Stimulated activated CD8-positive, alpha-beta memory T cell treated with anti-CD3 and anti-CD28 coated beads, Interleukin-12 subunit alpha, Interleukin-12 subunit beta, amount 100 ng/mL, for 1 hour (primary cell): ENCODE data around the gene SLC9A3.

Experiments used
- DNase-seq: peaks from one replicate; pipeline ENCODE4 v3.0.0-alpha.2; 2020; ENCODE audit warnings: low read depth

SLC9A3 gene

DNA sequence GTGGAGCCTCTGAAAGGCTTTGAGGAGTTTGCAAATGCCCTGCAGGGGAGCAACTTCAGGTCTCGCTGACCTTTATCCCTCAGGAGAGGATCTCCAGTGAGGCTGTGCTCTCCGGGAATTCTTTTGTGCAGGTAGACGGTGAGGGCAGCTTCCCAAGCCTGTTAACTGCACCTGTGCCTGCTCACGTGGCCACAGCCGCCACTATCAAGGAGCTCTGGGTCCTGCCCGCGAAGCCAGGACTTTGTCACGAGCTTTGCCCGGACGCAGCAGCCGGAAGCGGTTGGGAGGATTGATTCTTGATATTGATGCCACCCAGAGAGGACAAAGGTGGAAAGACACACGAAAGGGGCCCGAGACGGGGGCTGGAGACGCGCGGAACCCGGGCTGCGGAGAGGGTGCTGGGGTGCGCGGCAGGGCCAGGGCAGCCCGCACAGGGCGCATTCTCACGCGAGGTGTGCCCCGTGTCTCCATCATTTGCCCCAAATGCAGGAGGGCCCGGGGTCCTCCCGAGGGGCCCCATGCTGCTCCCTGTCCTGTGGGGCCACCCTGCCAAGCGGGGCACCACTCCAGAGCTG, 18.2 kb downstream of the SLC9A3 start:
- DNase-seq, result no peak

DNA sequence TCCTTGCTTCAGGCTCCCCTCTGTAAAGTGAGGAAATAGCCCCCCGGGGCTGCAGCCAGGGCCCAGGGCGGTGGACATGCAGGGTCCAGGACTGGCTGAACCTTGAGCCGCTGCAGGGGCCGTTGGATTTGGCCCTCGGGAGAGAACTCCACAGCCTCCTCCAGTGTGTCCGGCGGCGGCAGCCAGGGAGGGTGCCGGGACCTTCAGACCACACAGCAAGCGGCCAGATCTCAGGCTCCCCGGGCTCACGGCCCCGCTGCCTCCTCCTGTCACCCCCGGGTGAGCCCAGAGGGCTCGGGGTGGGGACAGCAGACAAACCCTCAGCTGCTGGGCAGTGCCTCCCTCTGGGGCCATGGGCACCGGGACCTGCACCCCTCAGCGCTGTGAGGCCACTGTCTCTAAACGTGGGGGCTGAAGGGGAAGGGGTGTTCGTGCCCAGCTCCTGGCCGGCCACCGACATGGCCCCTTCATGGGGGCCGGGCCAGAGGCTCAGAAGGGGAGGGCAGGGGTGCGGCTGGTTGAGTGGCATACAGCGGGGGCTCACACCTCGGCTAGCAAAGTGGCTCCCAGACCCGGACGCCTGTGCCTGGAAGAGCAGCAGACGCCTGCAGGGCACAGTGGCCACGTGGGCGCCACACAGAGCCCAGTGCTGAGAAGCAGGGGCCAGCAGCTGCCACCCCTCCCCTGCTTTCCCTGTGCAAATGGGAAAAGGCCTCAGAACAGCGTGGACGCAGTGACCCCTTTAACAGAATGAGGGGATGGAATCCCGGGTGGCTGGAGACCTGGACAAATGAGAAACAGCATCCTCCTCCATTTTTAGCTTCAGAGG, 19.7 kb downstream of the SLC9A3 start:
- no peak for DNase-seq

DNA sequence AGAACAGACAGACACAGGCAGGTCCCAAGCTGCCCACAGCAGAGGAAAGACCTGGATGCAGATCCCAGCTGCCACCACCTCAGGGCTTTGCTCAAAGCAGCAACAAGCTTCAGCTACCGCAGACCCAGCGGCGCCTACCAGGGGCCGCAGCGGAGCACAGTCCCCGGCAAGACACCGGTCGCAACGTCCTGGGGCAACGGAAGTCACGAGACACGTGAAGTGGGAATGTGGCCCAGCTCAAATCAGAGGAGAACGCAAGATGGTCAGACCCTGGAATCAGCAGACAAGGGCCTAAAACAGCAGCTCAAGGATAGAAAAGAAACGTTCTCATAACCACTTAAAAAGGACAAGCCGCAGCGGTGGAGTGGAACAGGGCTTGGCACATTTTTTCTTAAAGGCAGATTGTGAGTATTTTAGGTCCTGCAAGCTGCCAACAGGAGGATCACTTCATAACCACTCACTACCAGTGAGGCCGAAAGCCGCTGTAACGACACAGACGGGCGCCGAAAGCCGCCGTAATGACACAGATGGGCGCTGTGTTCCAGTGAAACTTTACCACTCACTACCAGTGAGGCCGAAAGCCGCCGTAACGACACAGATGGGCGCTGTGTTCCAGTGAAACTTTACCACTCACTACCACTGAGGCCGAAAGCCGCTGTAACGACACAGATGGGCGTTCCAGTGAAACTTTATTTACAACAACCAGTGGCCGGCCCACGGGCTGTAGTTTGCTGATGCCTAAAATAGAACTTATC, 21.7 kb downstream of the SLC9A3 start:
- no peak for DNase-seq

DNA sequence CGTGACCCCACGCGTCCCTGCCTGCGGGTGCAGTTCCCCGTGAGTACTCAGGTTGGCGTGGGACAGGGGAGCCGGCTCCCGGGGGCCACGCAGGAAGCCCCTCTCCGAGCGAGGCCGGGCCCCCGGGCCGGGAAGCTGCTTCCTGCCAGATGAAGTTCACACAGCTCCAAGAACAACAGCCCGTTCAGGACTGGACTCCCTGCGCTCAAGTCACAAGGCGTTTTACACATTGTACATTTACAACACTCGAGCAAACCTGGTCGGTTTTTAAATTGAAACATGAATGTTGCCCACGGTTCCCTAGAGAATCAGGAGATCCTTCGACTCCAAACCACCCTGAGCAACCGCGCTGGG, 22.4 kb downstream of the SLC9A3 start:
- no peak for DNase-seq

DNA sequence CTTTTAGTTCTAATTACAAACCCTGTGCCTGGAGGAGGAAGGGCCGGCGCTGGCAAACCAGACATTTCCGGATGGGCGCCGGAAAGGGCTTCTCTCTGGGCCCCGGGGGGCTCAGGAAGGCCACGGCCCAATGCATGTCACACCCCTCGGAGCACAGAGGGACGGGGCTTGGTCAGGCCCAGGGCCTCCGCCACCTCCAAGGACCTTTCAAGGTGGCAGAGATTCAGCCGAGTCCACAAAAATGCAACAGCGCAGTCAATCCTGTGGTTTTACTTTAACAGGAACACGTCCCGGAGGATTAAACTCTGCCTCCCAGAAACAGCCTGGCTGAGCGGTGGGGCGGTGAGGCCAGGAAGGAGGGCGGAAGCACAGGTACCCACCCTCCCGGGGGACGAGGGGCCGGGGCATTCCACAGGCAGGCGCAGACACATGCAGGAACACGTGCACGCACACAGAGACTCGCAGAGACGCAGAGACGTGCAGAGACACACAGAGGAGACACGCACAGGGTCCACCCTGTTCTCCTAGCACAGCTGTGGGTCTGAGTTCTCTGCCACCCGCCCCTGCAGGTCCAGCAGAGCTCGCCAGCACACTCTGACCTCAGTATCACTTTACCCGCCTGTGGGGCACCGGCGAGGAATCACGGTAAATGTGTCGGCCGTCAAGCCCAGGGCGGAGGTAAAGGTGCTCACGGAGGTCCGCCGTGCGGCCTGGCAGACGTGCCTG, 23.0 kb downstream of the SLC9A3 start:
- no peak for DNase-seq

DNA sequence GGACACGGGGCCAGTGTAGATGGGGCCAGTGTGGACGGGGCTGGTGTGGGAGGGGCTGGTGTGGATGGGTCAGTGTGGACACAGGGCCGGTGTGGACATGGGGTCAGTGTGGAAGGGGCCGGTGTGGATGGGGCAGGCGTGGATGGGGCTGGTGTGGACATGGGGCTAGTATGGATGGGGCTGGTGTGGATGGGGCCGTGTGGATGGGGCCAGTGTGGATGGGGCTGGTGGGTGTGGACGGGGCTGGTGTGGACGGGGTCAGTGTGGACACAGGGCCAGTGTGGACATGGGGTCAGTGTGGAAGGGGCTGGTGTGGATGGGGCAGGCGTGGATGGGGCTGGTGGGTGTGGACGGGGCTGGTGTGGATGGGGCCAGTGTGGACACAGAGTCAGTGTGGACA, 23.8 kb downstream of the SLC9A3 start:
- no peak for DNase-seq

DNA sequence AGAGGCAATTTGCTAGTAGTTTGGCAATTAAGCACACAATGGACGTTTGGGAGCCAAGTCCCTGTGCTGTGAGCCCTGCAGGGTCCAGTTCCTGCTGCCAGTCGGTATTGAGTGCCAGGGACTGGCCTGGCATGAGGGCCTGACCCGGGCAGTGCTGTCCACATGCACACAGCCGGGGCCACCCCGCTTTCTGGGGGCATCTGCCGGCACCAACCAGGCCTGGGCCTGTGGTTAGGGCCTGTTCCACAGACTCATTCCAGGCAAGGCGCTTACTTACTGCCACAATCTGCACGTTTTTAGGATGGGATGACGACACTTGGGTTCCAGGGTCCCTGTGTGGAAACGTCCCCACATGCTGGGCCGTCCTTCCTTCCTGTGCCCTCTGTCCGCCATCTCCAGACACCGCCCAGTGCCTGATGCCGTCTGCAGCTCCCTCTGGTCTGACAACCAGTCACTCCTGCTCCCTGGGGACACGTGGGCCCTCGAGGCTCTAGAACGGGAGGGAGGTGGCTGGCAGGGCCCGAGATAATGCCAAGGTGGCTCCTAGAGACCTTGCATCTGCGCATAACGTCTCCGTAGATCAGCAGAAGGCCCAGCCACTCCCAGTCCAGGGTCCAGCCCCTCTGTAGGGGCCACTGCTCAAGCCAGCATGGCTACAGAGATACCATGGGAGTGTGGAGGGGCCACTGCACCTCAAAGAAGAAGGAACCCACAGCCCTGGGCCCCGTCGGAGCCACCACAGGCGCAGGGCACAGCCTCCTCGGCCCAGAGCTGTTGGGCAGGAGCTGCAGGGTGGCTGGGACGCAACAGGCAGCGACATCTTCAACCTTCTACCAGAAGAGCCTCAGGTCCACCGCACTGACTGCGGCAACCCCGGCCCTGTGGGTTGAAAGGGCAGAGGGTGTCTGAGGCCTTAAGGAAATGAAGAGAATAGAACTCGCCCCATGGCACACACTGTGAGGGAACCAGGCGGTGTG, 24.7 kb downstream of the SLC9A3 start:
- no peak for DNase-seq

DNA sequence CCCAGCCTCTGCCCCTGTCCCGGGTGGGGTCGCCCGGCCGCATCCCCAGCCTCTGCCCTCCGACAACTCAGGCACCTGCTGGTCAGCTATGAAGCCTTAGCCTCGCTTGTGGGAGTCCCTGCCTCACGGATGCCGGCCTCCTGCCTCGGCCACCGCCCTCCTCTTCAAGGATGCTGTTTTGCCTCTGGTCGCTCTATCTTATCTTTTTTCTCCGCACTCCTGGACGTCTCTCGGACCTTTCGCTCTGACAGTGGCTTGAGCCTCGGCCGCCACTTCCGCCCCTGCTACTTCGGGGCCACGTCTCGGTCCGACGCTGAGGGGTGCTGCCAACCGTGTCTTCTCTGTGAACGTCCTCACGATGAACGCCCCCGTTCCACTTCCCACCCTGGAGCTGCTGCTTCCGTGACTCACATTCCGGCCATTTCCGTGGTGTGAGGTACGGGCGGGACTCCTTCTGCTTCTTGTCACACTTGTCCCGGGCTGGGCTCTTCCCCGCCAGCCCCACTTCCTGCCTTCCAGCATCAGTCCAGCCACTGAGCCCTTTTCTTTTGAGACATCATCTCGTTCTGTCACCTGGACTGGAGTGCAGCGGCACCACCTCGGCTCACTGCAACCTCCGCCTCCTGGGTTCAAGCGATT, 26.3 kb downstream of the SLC9A3 start:
- no peak for DNase-seq

DNA sequence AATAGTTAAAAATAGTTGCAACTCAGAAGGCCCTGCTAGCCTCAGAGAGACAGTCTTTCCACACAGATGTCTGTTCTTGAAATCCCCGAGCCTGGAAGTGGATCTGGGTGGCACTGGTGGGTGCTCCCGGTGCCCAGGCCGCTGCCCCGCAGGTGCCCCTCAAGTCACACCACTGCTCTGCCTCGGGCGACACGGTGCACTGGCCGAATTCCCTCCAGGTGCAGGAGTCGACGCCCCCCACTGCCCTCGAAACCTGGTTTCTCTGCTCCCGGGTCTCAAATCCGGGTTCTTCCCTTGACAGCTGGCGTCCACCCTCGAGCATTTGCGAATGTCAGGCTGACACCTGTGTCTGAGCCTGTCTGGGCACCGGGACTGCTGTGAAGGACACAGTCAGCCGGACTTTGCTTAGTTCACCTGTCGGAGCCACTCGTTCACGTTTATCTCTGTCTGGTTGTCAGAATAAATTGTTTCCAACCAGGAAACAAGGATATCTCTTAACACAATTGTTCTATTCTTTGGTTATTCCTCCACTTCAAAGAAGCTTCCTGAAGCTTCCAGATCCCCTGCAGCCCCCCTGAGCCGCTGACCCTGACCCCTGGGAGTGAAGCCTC, 27.1 kb downstream of the SLC9A3 start:
- DNase-seq, result no peak

DNA sequence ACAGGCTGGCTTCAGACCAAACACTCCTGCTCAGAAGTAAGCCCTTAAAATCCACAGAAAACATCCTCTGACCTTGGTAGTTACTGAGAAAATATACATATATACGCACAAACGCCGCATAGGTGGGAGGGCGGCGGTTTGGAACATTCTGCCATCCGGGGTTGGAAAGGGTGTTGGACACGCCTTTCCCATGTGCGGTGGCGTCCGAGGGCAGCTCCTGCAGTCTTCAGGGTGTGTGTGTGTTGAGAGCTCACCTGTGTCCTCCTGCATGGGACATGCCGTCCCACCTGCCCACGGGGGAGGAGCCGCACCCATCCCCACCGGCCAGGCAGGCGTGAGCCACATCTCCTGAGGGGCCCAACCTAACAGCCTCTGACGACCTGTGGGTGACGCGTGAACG, 28.2 kb downstream of the SLC9A3 start:
- no peak for DNase-seq

DNA sequence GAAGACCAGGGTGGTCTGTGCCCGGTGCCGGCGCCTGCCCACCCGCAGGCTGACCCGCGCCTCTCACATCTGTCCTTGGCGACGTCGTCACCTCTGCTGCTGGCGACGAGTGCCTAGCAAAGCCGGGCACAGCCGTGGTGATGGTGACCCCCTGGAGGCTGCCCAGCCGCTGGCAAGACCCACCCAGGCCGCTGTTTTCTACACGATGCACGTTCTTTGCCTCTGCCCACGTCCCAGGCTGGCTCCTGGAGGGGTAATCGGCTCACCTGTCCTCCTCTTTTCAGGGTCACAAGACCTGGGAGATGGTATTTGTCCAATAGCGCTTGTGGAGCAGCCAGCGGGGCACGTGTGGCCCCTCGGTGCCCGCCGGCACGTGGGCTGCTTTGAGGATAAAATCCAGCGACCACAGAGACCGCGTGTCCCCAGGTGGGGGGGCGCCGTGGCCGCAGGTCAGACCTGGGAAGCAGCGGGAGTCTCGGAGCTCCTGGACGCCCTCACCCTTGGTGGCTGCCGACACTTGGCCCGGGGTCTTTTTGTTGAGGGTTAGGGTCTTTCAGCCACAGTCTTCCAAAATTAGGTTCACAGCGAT, 29.5 kb downstream of the SLC9A3 start:
- DNase-seq, result no peak

DNA sequence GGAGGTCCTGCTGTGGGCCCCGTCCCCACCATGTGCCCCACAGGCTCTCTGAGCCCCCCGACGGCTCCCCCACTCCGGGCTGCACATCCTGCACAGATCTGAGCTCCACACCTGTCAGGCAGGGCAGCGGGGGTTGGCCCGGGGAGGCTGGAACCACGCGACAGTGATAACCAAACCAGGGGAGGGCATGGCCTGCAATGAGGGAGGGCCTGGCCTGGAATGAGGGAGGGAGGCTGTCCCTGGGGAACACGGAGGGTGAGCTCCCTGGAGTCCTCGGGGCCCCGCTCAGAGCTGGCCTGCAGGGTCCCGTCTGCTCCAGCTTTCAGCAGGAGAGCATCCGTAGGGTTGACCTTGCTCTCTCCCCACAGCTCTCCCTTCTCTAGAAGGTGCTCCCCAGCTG, 30.5 kb downstream of the SLC9A3 start:
- no peak for DNase-seq

DNA sequence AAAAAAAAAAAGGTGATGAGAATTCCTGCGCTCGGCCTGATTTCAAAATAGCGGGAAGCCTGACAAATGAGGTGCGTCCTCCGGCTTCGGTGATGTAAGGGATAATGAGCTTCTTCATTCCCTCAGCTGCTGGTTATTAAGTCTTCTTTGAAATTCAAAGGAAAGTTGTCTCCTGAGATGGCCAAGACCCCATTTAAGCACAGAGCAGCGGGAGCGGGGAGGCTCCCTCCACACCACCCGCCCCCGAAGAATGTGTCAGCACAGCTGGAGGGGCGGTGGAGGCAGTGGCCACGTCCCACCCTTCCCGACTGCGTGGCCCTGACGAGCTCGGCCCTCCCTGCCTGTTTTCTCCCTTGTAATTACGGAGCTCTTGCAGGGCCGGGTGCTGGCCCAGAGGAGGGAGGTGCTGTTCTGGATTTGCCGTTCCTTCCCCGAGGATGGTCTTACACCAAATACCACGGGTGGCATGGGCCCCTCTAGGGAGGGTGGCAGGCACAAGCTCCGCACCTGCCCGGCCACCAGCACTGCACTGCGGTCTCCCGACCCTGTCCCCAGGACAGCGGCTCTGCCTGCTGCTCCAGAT, 31.0 kb downstream of the SLC9A3 start:
- no peak for DNase-seq

DNA sequence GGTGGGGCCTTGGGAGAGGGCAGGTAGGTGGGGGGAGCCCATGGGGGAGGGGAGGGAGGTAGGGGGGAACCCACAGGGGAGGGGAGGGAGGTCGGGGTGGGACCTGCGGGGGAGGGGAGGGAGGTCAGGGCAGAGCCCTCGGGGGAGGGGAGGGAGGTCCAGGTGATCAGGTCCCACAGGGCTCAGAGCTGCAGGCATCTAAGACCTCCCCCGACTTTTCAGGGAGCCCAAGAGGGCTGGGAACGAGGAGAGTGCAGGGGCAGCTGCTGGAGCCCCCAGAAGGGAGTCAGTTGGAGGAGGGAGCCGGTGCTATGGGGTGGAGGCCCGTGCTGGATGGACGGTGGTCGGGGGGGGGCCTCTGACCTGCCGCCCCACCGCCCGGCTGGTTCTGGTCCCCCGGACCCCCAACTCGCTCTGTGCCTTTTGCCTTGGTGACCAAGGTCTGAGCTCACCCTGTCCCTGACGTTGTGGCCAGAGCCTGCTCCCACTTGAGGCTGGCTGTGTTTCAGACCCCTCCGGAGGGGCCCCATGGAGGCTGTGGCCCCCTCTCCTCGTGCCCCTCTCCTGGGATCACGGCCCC, 31.8 kb downstream of the SLC9A3 start:
- no peak for DNase-seq

DNA sequence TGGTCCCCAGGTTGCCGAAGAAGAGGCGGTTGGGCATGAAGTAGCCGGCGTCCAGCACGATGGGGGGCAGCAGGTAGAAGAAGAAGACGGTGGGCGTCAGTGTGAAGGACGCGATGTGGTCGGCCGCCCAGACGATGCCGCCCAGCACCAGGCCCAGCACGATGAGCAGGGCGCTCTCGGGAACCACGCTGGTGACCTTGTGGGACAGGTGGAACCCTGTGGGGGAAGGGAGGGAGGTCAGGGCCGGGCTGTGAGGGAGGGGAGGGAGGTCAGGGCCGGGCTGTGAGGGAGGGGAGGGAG, 32.4 kb downstream of the SLC9A3 start:
- no peak for DNase-seq

DNA sequence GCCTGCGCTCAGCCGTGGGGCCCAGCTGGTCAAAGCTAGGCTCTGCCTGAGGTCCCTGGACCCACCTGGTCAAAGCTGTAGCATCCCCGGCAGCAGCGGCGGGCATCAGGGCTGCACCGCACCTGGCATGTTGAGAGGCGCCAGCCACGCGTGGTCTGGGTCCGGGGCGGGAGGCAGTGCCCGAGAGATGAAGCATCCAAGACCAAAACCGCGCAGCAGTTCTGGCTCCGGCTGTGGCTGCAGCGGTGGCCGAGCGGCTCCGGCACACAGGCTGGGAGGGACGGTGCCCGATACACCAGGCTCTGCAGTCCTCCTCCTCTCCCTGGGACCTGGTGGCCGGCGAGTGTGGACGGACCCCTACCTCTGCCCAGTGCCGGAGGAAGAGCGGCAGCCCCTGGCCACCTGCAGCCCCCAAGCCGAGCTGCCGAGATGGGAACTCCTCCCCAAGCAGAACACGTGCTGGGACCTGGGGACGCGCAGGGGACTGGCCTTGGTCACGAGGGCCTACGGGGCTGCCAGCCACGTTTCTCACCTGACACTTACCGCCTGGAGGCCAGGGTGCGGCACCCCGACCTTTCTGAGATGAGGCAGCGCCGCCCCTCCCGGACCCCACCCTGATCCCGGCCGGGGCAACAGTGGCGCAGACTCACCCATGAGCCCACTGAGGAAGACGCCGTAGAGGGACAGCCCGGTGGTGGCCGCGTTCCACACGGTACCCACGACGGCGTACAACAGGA, 33.0 kb downstream of the SLC9A3 start:
- DNase-seq, result no peak

DNA sequence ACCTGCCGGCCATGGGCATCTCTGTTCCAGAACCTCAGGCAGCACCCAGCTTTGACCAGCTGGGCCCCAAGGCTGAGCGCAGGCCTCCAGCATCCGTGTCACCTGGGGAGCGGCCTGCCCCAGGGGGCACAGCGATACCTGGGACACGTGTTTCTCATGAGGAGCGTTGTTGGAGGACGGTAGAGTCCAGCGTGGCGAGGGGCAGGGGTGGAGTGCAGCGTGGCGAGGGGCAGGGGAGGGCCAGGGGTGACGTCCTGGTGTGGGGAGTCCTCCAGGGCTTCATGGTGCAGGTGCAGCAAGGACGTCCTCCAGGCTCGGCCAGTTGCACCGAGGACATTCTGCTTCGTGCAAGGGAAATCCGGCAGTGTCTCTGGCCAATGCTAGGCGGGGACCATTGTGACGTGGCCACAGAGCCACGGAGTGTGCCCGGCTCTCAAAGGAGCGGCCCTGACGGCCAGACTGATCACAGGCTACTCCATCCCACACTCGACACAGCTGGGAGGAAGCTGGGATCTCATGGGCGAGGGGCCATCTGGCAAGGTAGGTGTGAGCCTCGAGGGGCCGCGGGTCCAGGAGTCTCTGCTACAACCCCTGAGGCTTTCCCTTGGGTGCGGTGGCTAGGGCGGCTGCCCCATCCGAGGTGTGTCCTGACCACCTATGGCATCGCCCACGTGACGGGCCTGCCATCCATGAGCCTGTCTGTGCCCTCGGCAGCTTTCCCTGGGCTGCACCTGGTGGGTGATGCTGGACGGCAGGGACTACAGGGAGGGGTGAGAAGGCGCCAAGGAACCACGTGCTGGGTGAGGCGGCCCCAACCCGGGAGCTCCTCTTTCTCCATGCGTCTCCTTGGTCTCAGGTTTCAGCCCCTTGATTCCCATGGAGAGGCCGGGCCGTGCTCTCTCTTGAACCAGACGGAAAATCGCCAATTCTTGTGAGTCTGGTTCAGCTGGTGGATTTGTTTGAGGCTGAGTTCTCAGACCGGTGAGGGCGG, 33.8 kb downstream of the SLC9A3 start:
- no peak for DNase-seq

DNA sequence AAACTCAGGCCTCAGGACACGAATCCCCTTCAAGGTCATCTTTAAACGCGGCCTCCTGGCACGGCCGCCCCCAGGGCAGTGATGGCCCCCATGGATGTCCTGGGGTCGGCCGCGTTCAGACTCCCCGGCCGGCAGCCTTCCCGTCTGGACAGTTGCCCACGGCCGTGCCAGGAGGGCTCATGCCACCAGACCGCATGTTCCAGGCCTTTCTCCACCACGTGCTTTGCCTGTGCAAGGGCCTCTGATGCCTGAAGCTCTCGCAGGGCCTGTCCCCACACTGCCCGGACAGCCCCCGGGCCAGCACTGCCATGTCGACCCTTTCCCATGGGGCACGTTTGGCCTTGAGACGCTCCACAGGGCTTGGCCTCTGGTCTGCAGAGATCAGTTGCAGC, 34.6 kb downstream of the SLC9A3 start:
- no peak for DNase-seq
